ENCODE results near the gene ACSL6. TPM values are rescaled to one million over a fixed set of nuclear protein-coding genes. Genes with fewer than 3 reads are reported as not detected.

The ACSL6 gene
- total and polyA plus RNA-seq, 2 experiments from 2014 or later = 1.7 to 2.4 TPM

DNA sequence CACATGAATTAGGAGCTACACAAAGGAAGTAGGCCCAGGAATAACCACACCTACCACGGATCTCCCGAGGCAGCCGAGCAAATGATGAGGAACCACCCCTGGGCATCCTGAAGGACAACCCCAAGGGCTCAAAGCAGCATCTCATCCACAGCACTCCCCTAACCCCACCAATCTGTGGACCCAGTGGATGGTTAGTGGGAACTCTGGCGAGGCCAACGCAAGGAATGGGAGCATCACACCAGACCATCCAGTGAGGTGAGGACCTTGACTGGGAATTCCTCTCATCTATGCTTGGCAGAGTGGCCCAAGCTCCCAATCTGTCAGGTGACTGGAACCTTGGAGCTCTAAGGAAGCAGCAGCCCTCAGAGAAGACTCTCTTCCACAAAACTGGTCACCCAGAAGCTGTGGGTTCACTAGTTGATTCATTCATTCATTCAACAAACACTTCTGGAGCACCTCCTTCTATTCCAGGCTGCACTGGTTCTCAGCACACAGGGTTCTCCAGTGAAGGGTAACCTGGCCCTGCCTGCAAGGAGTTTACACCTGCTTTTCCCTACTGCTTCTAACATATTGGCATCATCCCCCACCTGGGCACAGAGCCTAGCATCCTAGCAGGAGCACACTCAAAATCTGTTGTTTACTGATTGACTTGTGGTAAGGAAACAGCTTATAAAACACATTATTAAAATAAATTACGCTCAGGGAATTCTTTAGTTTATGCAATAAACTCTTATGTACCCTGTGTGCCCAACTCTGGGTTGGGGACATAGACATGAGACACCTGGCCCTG lies 4.9 kb downstream of the ACSL6 start:
- WGBS (ENCODE audit: low lambda C conversion rate, missing lambda C conversion rate) = 89% methylated on average over 6 of the region's 6 CpGs
- Histone ChIP-seq H3K4me1 (ENCODE audit: insufficient read depth) (peaks cover 1% of the 10 kb centered on the region), H4K20me1 (ENCODE audit: insufficient read depth, poor library complexity, severe bottlenecking) (no peaks in the 10 kb centered on the region), H3K9me2 (replicated peaks; ENCODE audit: insufficient read depth) (no peaks in the 10 kb centered on the region), H2AFZ (no peak overlapping the region), H3K27me3 (peaks cover 25% of the 10 kb centered on the region), H3K27ac (no peak overlapping the region), H3K4me3 (no peak overlapping the region), H3K79me2 (no peaks in the 10 kb centered on the region), H3K36me3 (replicated peaks; ENCODE audit: insufficient read depth, low read depth) (no peaks in the 10 kb centered on the region), H3K4me2 (no peak overlapping the region), H3K9me3 (ENCODE audit: low read depth) (no peaks in the 10 kb centered on the region)
- DNase-seq (ENCODE audit: low spot score) = no peak
- TF ChIP-seq, protein P1, sequence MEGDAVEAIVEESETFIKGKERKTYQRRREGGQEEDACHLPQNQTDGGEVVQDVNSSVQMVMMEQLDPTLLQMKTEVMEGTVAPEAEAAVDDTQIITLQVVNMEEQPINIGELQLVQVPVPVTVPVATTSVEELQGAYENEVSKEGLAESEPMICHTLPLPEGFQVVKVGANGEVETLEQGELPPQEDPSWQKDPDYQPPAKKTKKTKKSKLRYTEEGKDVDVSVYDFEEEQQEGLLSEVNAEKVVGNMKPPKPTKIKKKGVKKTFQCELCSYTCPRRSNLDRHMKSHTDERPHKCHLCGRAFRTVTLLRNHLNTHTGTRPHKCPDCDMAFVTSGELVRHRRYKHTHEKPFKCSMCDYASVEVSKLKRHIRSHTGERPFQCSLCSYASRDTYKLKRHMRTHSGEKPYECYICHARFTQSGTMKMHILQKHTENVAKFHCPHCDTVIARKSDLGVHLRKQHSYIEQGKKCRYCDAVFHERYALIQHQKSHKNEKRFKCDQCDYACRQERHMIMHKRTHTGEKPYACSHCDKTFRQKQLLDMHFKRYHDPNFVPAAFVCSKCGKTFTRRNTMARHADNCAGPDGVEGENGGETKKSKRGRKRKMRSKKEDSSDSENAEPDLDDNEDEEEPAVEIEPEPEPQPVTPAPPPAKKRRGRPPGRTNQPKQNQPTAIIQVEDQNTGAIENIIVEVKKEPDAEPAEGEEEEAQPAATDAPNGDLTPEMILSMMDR (IDR thresholded peaks at IDR 0.05; ENCODE audit: poor library complexity) = no peak
- TF ChIP-seq EZH2 (IDR thresholded peaks at IDR 0.05; ENCODE audit: borderline replicate concordance) (no peak), EZH2phosphoT487 (IDR thresholded peaks at IDR 0.05; ENCODE audit: low read depth, severe bottlenecking, unreplicated experiment) (no peak)

DNA sequence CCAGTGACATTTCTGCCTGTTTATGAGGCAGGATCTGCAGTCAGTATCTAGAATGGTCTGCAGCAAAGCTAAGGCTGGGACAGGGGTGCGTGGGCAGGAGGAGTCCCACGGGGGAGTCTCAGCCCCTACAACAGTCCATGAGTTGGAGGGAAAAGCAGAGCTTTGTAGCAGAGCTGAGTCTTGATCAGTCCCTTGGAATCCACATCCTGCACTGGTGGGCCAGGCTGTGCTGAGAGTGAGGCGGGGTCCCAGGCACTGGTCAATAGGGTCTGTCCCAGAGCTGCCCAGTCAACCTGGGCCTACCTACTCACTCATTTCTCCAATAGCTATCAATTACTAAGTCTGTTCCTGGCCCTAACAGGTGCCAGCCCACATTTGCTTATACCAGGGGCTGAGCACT lies 5.9 kb downstream of the ACSL6 start:
- Histone ChIP-seq H3K36me3 (replicated peaks; ENCODE audit: insufficient read depth, low read depth) (no peaks in the 10 kb centered on the region), H3K9me2 (replicated peaks; ENCODE audit: insufficient read depth) (no peaks in the 10 kb centered on the region), H3K9me3 (ENCODE audit: low read depth) (no peaks in the 10 kb centered on the region), H4K20me1 (ENCODE audit: insufficient read depth, poor library complexity, severe bottlenecking) (no peaks in the 10 kb centered on the region), H2AFZ (no peak overlapping the region), H3K27ac (no peak overlapping the region), H3K27me3 (peaks cover 17% of the 10 kb centered on the region), H3K4me1 (ENCODE audit: insufficient read depth) (peaks cover 6% of the 10 kb centered on the region), H3K4me3 (no peak overlapping the region), H3K4me2 (no peak overlapping the region), H3K79me2 (no peaks in the 10 kb centered on the region)
- TF ChIP-seq EZH2 (IDR thresholded peaks at IDR 0.05; ENCODE audit: borderline replicate concordance) (no peak), EZH2phosphoT487 (IDR thresholded peaks at IDR 0.05; ENCODE audit: low read depth, severe bottlenecking, unreplicated experiment) (no peak)
- TF ChIP-seq, protein P1 (IDR thresholded peaks at IDR 0.05; ENCODE audit: poor library complexity) = no peak
- DNase-seq (ENCODE audit: low spot score) = no peak
- WGBS (ENCODE audit: low lambda C conversion rate, missing lambda C conversion rate) = 84% methylated on average over 3 of the region's 3 CpGs

DNA sequence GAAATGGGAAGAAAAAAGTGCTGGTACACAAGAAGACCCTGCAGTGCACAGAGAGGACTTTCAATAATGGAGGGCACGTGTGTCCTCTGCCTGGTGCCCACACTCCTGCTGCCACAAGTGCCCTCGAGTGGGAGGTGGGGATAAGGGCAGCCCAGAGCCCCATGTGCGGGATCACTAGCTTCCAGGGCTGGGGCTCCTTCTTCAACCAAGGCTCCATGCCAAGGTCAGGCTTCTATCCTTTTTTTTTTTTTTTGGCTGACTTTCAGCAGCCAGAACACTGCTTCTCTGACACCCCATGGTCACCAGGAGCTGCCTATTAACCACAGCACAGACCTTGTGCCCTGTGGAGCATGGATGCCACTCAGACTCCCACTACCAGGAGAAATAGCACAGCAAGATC lies 7.5 kb downstream of the ACSL6 start:
- TF ChIP-seq EZH2 (IDR thresholded peaks at IDR 0.05; ENCODE audit: borderline replicate concordance) (no peak), EZH2phosphoT487 (IDR thresholded peaks at IDR 0.05; ENCODE audit: low read depth, severe bottlenecking, unreplicated experiment) (no peak)
- TF ChIP-seq, protein P1 (IDR thresholded peaks at IDR 0.05; ENCODE audit: poor library complexity) = no peak
- DNase-seq (ENCODE audit: low spot score) = no peak
- no peaks in the 10 kb centered on the region for H3K79me2 ChIP-seq
- H3K27ac ChIP-seq = no peak overlapping the region
- no peaks in the 10 kb centered on the region for H4K20me1 ChIP-seq (ENCODE audit: insufficient read depth, poor library complexity, severe bottlenecking)
- no peaks in the 10 kb centered on the region for H3K9me3 ChIP-seq (ENCODE audit: low read depth)
- peaks cover 1% of the 10 kb centered on the region for H3K27me3 ChIP-seq
- H3K36me3 ChIP-seq (replicated peaks; ENCODE audit: insufficient read depth, low read depth) = no peaks in the 10 kb centered on the region
- no peak overlapping the region for H3K4me2 ChIP-seq
- peaks cover 14% of the 10 kb centered on the region for H3K4me1 ChIP-seq (ENCODE audit: insufficient read depth)
- WGBS (ENCODE audit: low lambda C conversion rate, missing lambda C conversion rate) = 98% methylated on average over 3 of the region's 3 CpGs
- H3K9me2 ChIP-seq (replicated peaks; ENCODE audit: insufficient read depth) = no peaks in the 10 kb centered on the region
- no peak overlapping the region for H2AFZ ChIP-seq
- no peak overlapping the region for H3K4me3 ChIP-seq

Data from hepatocyte (in vitro differentiated cells).